H9 (cell line): ENCODE measurements around the gene PVR. TPM values are rescaled to one million over a fixed set of nuclear protein-coding genes. Genes with fewer than 3 reads are reported as not detected.

Source experiments
- DNase-seq: peaks from one replicate; pipeline ENCODE4 v3.0.0-alpha.2; 2017
- H2AFZ ChIP-seq: one replicate; pipeline ENCODE4 v1.6.1; 2013; ENCODE audit warnings: mild to moderate bottlenecking, low read length, control low read depth, moderate library complexity
- H2AK5ac ChIP-seq: 2 replicates; pipeline ENCODE4 v1.6.1; 2013; ENCODE audit warnings: low read length, control low read depth, mixed read lengths; ENCODE audit not compliant: insufficient read length
- H2BK120ac ChIP-seq: one replicate; pipeline ENCODE4 v1.6.1; 2013; ENCODE audit warnings: low read depth, mild to moderate bottlenecking, low read length, control low read depth, inconsistent platforms; ENCODE audit not compliant: poor library complexity, severe bottlenecking
- H2BK12ac ChIP-seq: 2 replicates; pipeline ENCODE4 v1.6.1; 2013; ENCODE audit warnings: low read length, control low read depth, mixed read lengths, low read depth; ENCODE audit not compliant: insufficient read length
- H2BK15ac ChIP-seq: 2 replicates; pipeline ENCODE4 v1.6.1; 2013; ENCODE audit warnings: low read depth, low read length, control low read depth
- H2BK20ac ChIP-seq: one replicate; pipeline ENCODE4 v1.6.1; 2013; ENCODE audit warnings: low read depth, mild to moderate bottlenecking, low read length, control low read depth, inconsistent platforms; ENCODE audit not compliant: poor library complexity, severe bottlenecking
- H2BK5ac ChIP-seq: 2 replicates; pipeline ENCODE4 v1.6.1; 2013; ENCODE audit warnings: low read length, control low read depth, mixed read lengths; ENCODE audit not compliant: insufficient read length
- H3K14ac ChIP-seq: 2 replicates; pipeline ENCODE4 v1.6.1; 2013; ENCODE audit warnings: low read length, control low read depth; ENCODE audit not compliant: insufficient read depth
- H3K18ac ChIP-seq: 2 replicates; pipeline ENCODE4 v1.6.1; 2013; ENCODE audit warnings: low read depth, mild to moderate bottlenecking, mixed read lengths, low read length, control low read depth; ENCODE audit not compliant: insufficient read length
- H3K23ac ChIP-seq: 2 replicates; pipeline ENCODE4 v1.6.1; 2013; ENCODE audit warnings: low read length, control low read depth, mixed read lengths, low read depth; ENCODE audit not compliant: insufficient read length
- H3K23me2 ChIP-seq: 2 replicates; pipeline ENCODE4 v1.6.1; 2013; ENCODE audit warnings: low read depth, mild to moderate bottlenecking, mixed read lengths, low read length, control low read depth; ENCODE audit not compliant: insufficient read length, poor library complexity, severe bottlenecking
- H3K27ac ChIP-seq: 2 replicates; pipeline ENCODE4 v1.5.1; 2013; ENCODE audit warnings: low read length, control low read depth, mixed read lengths, low read depth; ENCODE audit not compliant: insufficient read length
- H3K27me3 ChIP-seq: 2 replicates; pipeline ENCODE4 v1.6.1; 2013; ENCODE audit warnings: low read length, control low read depth, inconsistent platforms; ENCODE audit not compliant: insufficient read depth
- H3K4ac ChIP-seq: 2 replicates; pipeline ENCODE4 v1.6.1; 2013; ENCODE audit warnings: low read depth, mild to moderate bottlenecking, control low read depth, inconsistent platforms, low read length, moderate library complexity
- H3K4me1 ChIP-seq: 2 replicates; pipeline ENCODE4 v1.6.1; 2013; ENCODE audit warnings: low read length, control low read depth, inconsistent platforms; ENCODE audit not compliant: insufficient read depth
- H3K4me2 ChIP-seq: 2 replicates; pipeline ENCODE4 v1.6.1; 2013; ENCODE audit warnings: low read length, control low read depth, mixed read lengths; ENCODE audit not compliant: insufficient read length, insufficient read depth
- H3K56ac ChIP-seq: 2 replicates; pipeline ENCODE4 v1.6.1; 2013; ENCODE audit warnings: low read depth, mild to moderate bottlenecking, mixed read lengths, low read length, control low read depth; ENCODE audit not compliant: insufficient read length
- H3K79me1 ChIP-seq: 2 replicates; pipeline ENCODE4 v1.6.1; 2013; ENCODE audit warnings: low read depth, mild to moderate bottlenecking, moderate library complexity, low read length, control low read depth, inconsistent platforms; ENCODE audit not compliant: insufficient read depth, poor library complexity, severe bottlenecking
- H3K79me2 ChIP-seq: 2 replicates; pipeline ENCODE4 v1.6.1; 2013; ENCODE audit warnings: low read length, control low read depth, inconsistent platforms; ENCODE audit not compliant: insufficient read depth
- H3K9ac ChIP-seq: 2 replicates; pipeline ENCODE4 v1.6.1; 2013; ENCODE audit warnings: low read length, control low read depth, mixed read lengths; ENCODE audit not compliant: insufficient read length; ENCODE audit errors: extremely low read depth
- H3K9me3 ChIP-seq: one replicate; pipeline ENCODE4 v1.6.1; 2013; ENCODE audit warnings: low read depth, low read length, inconsistent platforms; ENCODE audit not compliant: control insufficient read depth
- H3T11ph ChIP-seq: one replicate; pipeline ENCODE4 v1.6.1; 2013; ENCODE audit warnings: mild to moderate bottlenecking, low read length, control low read depth, inconsistent platforms
- H4K20me1 ChIP-seq: one replicate; pipeline ENCODE4 v1.6.1; 2013; ENCODE audit not compliant: control insufficient read depth, insufficient read length, insufficient read depth
- H4K5ac ChIP-seq: 2 replicates; pipeline ENCODE4 v1.6.1; 2013; ENCODE audit warnings: low read depth, mild to moderate bottlenecking, mixed read lengths, low read length, control low read depth; ENCODE audit not compliant: insufficient read length
- H4K8ac ChIP-seq: replicated peaks from 2 replicates; pipeline ENCODE4 v1.6.1; 2013; ENCODE audit warnings: low read length, control low read depth, mixed read lengths, low read depth; ENCODE audit not compliant: insufficient read length
- H4K91ac ChIP-seq: 2 replicates; pipeline ENCODE4 v1.6.1; 2013; ENCODE audit warnings: low read depth, mild to moderate bottlenecking, moderate library complexity, mixed read lengths, low read length, control low read depth; ENCODE audit not compliant: insufficient read length
- H3K27ac Mint-ChIP-seq, 3 experiments: 2 replicates in 2 of 3; 3 replicates in 1 of 3; pipeline ENCODE4 v1.8.0; 2020 to 2021; ENCODE audit warnings: mixed read lengths in 3 of 3, mild to moderate bottlenecking in 1 of 3, moderate library complexity in 1 of 3
- H3K27me3 Mint-ChIP-seq: 2 replicates; pipeline ENCODE4 v1.8.0; 2021; ENCODE audit warnings: low read depth, mild to moderate bottlenecking, moderate library complexity, mixed read lengths
- H3K36me3 Mint-ChIP-seq, 3 experiments: 2 replicates in 2 of 3; 3 replicates in 1 of 3; pipeline ENCODE4 v1.8.0; 2020 to 2021; ENCODE audit warnings: low read depth in 3 of 3, mixed read lengths in 3 of 3; ENCODE audit not compliant: insufficient read depth in 1 of 3
- H3K4me1 Mint-ChIP-seq, 2 experiments: 2 replicates each; pipeline ENCODE4 v1.8.0; 2020; ENCODE audit warnings: mixed read lengths in 2 of 2
- H3K4me3 Mint-ChIP-seq, 2 experiments: 2 replicates in 1 of 2; 3 replicates in 1 of 2; pipeline ENCODE4 v1.8.0; 2020 to 2021; ENCODE audit warnings: mild to moderate bottlenecking in 2 of 2, mixed read lengths in 2 of 2, moderate library complexity in 1 of 2
- H3K9me3 Mint-ChIP-seq, 2 experiments: 2 replicates in 1 of 2; 3 replicates in 1 of 2; pipeline ENCODE4 v1.8.0; 2020; ENCODE audit warnings: mild to moderate bottlenecking in 2 of 2, mixed read lengths in 2 of 2, moderate library complexity in 1 of 2
- CTCF ChIP-seq: fragments of 200-600 bp; sonication (generic); conservative IDR thresholded peaks from 3 replicates; pipeline ENCODE4 v1.8.0; 2021; ENCODE audit warnings: antibody characterized with exemption, mild to moderate bottlenecking
- WGBS: extraction: QIAGEN DNeasy Blood & Tissue Kit; methylation state at CpG from one replicate; pipeline ENCODE4 v1.1.7; 2013; ENCODE audit warnings: missing lambda C conversion rate, low lambda C conversion rate, mixed read lengths; ENCODE audit not compliant: insufficient read length; ENCODE audit errors: extremely low coverage; 5-methylcytosine and 5-hydroxymethylcytosine counted together
- total RNA-seq: library from RNA; stranded (reverse); gene quantifications from 2 replicates; pipeline ENCODE4 v1.2.1, GENCODE V29; 2021

Gene PVR
- total RNA-seq, 1 experiment from 2014 or later: 29.2 TPM

DNA sequence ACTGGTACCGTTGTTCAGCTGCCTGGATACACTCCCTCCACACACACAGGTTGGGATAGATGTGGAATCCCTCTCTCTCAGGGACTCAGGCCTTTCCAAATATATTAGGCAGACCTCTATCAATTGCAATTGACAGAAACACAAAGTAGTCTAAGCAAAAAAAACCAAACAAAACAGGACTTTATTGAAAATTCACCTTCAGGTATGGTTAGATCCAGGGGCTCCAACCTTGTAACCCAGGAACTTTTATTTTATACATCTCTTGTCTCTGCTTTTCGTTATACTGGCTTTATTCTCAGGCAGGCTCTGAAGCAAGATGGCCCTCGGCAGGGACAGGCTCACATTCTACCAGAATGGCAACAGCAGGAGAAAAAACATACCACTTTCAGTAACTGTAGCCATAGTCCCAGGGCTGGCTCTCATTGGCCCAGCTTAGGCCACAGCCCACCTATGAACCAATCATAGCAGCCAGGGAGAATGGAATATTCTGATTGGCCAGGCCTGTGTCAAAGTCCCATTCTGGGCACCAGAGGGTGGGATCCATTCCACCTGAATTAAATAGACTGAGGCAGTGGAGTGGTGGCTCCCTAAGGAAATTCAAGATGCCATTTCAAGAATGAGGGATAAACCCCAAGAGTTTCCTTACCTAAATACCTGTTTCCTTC is 14.5 kb downstream of the PVR start:
- no peaks in the 10 kb centered on the region for H3K27me3 Mint-ChIP-seq
- Histone ChIP-seq H3K27ac (no peak overlapping the region), H2AK5ac (no peak overlapping the region), H3K4ac (no peak overlapping the region), H4K8ac (no peak overlapping the region), H2BK120ac (no peak overlapping the region), H3K4me2 (no peak overlapping the region), H2AFZ (no peak overlapping the region), H3K23ac (no peak overlapping the region), H2BK5ac (no peak overlapping the region), H3K79me2 (no peaks in the 10 kb centered on the region), H4K91ac (no peak overlapping the region), H4K20me1 (no peaks in the 10 kb centered on the region), H2BK12ac (no peak overlapping the region), H3K56ac (no peak overlapping the region), H3K9ac (no peak overlapping the region), H3K9me3 (no peaks in the 10 kb centered on the region), H3K14ac (no peak overlapping the region), H3K4me1 (no peaks in the 10 kb centered on the region), H3K18ac (no peak overlapping the region), H3K79me1 (no peaks in the 10 kb centered on the region), H3K23me2 (no peaks in the 10 kb centered on the region), H2BK20ac (no peak overlapping the region), H2BK15ac (no peak overlapping the region), H4K5ac (no peak overlapping the region), H3T11ph (no peak overlapping the region), H3K27me3 (no peaks in the 10 kb centered on the region)
- H3K9me3 Mint-ChIP-seq: peaks cover 2 to 4% of the 10 kb centered on the region in 2 experiments; a peak in 2 of 5 replicates
- no peak for DNase-seq
- H3K4me3 Mint-ChIP-seq: no peak overlapping the region
- no peak overlapping the region for H3K27ac Mint-ChIP-seq
- peaks cover 36 to 82% (median 59%) of the 10 kb centered on the region in 3 experiments for H3K36me3 Mint-ChIP-seq
- WGBS: no CpG with 5 or more reads among the region's 3 CpGs
- H3K4me1 Mint-ChIP-seq: peaks cover 2 to 5% of the 10 kb centered on the region in 2 experiments; a peak in 2 of 4 replicates
- TF ChIP-seq CTCF: no peak
